Neuronal stem cell (in vitro differentiated cells): Measurements from ENCODE around the gene LSP1.
A peak's percentile ranks its signal among the peaks of the same experiment; 100 is the strongest.

Experiments used
- DNase-seq: peaks from one replicate; pipeline ENCODE4 v3.0.0-alpha.2; 2013; ENCODE audit warnings: low spot score
- H2AFZ ChIP-seq: one replicate; pipeline ENCODE4 v1.6.1; 2013; ENCODE audit warnings: mild to moderate bottlenecking, low read length, inconsistent platforms
- H2AK5ac ChIP-seq: 2 replicates; pipeline ENCODE4 v1.6.1; 2013; ENCODE audit warnings: low read depth, mild to moderate bottlenecking, inconsistent platforms, low read length, moderate library complexity, mixed read lengths
- H2BK120ac ChIP-seq: 2 replicates; pipeline ENCODE4 v1.6.1; 2013; ENCODE audit warnings: low read depth, mild to moderate bottlenecking, inconsistent platforms, low read length, moderate library complexity, mixed read lengths
- H2BK12ac ChIP-seq: one replicate; pipeline ENCODE4 v1.6.1; 2013; ENCODE audit warnings: low read length, inconsistent platforms
- H2BK15ac ChIP-seq: 2 replicates; pipeline ENCODE4 v1.6.1; 2013; ENCODE audit warnings: mild to moderate bottlenecking, low read length, inconsistent platforms, mixed read lengths
- H2BK5ac ChIP-seq: one replicate; pipeline ENCODE4 v1.6.1; 2013; ENCODE audit warnings: inconsistent platforms, mild to moderate bottlenecking, low read length, moderate library complexity
- H3K14ac ChIP-seq: one replicate; pipeline ENCODE4 v1.6.1; 2013; ENCODE audit warnings: low read length, inconsistent platforms
- H3K18ac ChIP-seq: 2 replicates; pipeline ENCODE4 v1.6.1; 2013; ENCODE audit warnings: low read length, inconsistent platforms
- H3K23ac ChIP-seq: 2 replicates; pipeline ENCODE4 v1.6.1; 2013; ENCODE audit warnings: low read depth, mild to moderate bottlenecking, mixed read lengths, low read length, inconsistent platforms; ENCODE audit not compliant: poor library complexity
- H3K27ac ChIP-seq: replicated peaks from 3 replicates; pipeline ENCODE4 v1.5.1; 2013; ENCODE audit warnings: low read length, inconsistent platforms
- H3K27me3 ChIP-seq, 3 experiments: 2 replicates each; pipeline ENCODE4 v1.6.1; 2013; ENCODE audit warnings: low read length in 3 of 3, mild to moderate bottlenecking in 2 of 3, inconsistent platforms in 1 of 3, low read depth in 1 of 3, mixed read lengths in 1 of 3, moderate library complexity in 1 of 3; ENCODE audit not compliant: control insufficient read depth in 3 of 3, insufficient read depth in 3 of 3
- H3K36me3 ChIP-seq, 2 donors: replicated peaks in 1 of 2; 2 replicates each; pipeline ENCODE4 v1.6.1; 2013; ENCODE audit warnings: low read length in 2 of 2; ENCODE audit not compliant: control insufficient read depth in 2 of 2, insufficient read depth in 2 of 2
- H3K4ac ChIP-seq: 2 replicates; pipeline ENCODE4 v1.6.1; 2013; ENCODE audit warnings: inconsistent platforms, mild to moderate bottlenecking, low read length, moderate library complexity
- H3K4me1 ChIP-seq, 2 donors: 1 replicate in 1 of 2; 2 replicates in 1 of 2; pipeline ENCODE4 v1.6.1; 2013; ENCODE audit warnings: low read length in 2 of 2, low read depth in 1 of 2; ENCODE audit not compliant: control insufficient read depth in 2 of 2, insufficient read depth in 1 of 2
- H3K4me2 ChIP-seq: one replicate; pipeline ENCODE4 v1.6.1; 2013; ENCODE audit warnings: mild to moderate bottlenecking, low read length, inconsistent platforms; ENCODE audit not compliant: insufficient read depth, poor library complexity, severe bottlenecking
- H3K4me3 ChIP-seq, 2 donors: 2 replicates each; pipeline ENCODE4 v1.5.1; 2013; ENCODE audit warnings: low read length in 2 of 2, mild to moderate bottlenecking in 2 of 2, inconsistent platforms in 1 of 2, moderate library complexity in 1 of 2
- H3K79me1 ChIP-seq: one replicate; pipeline ENCODE4 v1.6.1; 2013; ENCODE audit warnings: low read depth, mild to moderate bottlenecking, inconsistent platforms, low read length, moderate library complexity
- H3K9ac ChIP-seq: one replicate; pipeline ENCODE4 v1.6.1; 2013; ENCODE audit warnings: mild to moderate bottlenecking, low read depth, low read length, inconsistent platforms; ENCODE audit not compliant: poor library complexity
- H3K9me3 ChIP-seq, 2 donors: replicated peaks in 1 of 2; 2 replicates each; pipeline versions ENCODE3 to v1.6.1; 2013; ENCODE audit warnings: low read length in 2 of 2, mild to moderate bottlenecking in 2 of 2, inconsistent platforms in 1 of 2, low read depth in 1 of 2, mixed read lengths in 1 of 2, moderate library complexity in 1 of 2; ENCODE audit not compliant: control insufficient read depth in 2 of 2, insufficient read depth in 1 of 2
- H4K8ac ChIP-seq: one replicate; pipeline ENCODE4 v1.6.1; 2013; ENCODE audit warnings: low read depth, mild to moderate bottlenecking, inconsistent platforms, low read length, moderate library complexity
- H4K91ac ChIP-seq: one replicate; pipeline ENCODE4 v1.6.1; 2013; ENCODE audit warnings: low read length, low read depth, mild to moderate bottlenecking, inconsistent platforms; ENCODE audit not compliant: poor library complexity
- WGBS, 2 donors: extraction: QIAGEN DNeasy Blood & Tissue Kit; methylation state at CpG; one replicate each; pipeline ENCODE4 v1.1.7; 2013; ENCODE audit warnings: missing lambda C conversion rate in 2 of 2, mixed read lengths in 1 of 2; ENCODE audit not compliant: insufficient read length in 2 of 2, insufficient replicate concordance in 1 of 2; ENCODE audit errors: extremely low coverage in 2 of 2; 5-methylcytosine and 5-hydroxymethylcytosine counted together

Gene LSP1

GRCh38 chr11:1927848-1928469 lies 75.1 kb downstream of the LSP1 start:
- H3K4ac ChIP-seq, result peak overlapping the region; percentile 89
- H3K9me3 ChIP-seq, result no peaks in the 10 kb centered on the region
- H3K18ac ChIP-seq, result peak overlapping the region; percentile 44
- H2BK15ac ChIP-seq, result peak overlapping the region; percentile 85
- peak overlapping the region; percentile 70 for H3K9ac ChIP-seq
- H3K14ac ChIP-seq, result peak overlapping the region; percentile 63
- no peak for DNase-seq
- H4K91ac ChIP-seq, result no peak overlapping the region
- no peak overlapping the region for H3K4me2 ChIP-seq
- H3K79me1 ChIP-seq, result no peaks in the 10 kb centered on the region
- H2BK5ac ChIP-seq, result peak overlapping the region; percentile 75
- H3K4me1 ChIP-seq, result peaks cover 11 to 17% of the 10 kb centered on the region in 2 donors
- H2AFZ ChIP-seq, result peak overlapping the region; percentile 93
- H4K8ac ChIP-seq, result peak overlapping the region; percentile 65
- H3K4me3 ChIP-seq, result no peak overlapping the region
- peak overlapping the region; percentile 98 for H2AK5ac ChIP-seq
- peak overlapping the region; percentile 90 for H2BK12ac ChIP-seq
- no peaks in the 10 kb centered on the region for H3K27me3 ChIP-seq
- no peaks in the 10 kb centered on the region for H3K36me3 ChIP-seq
- peak overlapping the region; percentile 87 for H2BK120ac ChIP-seq
- peak overlapping the region; percentile 65 for H3K23ac ChIP-seq
- no peak overlapping the region for H3K27ac ChIP-seq
- WGBS, 2 donors, result no CpG with 5 or more reads among the region's 20 CpGs

GRCh38 chr11:1928470-1928890 lies 75.6 kb downstream of the LSP1 start:
- peak overlapping the region; percentile 87 for H2BK120ac ChIP-seq
- no peak overlapping the region for H3K9ac ChIP-seq
- no peak overlapping the region for H4K91ac ChIP-seq
- no peak overlapping the region for H2BK5ac ChIP-seq
- WGBS, 2 donors, result no CpG with 5 or more reads among the region's 13 CpGs
- no peak for DNase-seq
- H3K27ac ChIP-seq, result no peak overlapping the region
- H3K4ac ChIP-seq, result no peak overlapping the region
- H3K79me1 ChIP-seq, result no peaks in the 10 kb centered on the region
- peak overlapping the region; percentile 11 for H3K23ac ChIP-seq
- H3K4me1 ChIP-seq, result peaks cover 11 to 16% of the 10 kb centered on the region in 2 donors
- H2AK5ac ChIP-seq, result peak overlapping the region; percentile 98
- H3K4me2 ChIP-seq, result no peak overlapping the region
- no peaks in the 10 kb centered on the region for H3K27me3 ChIP-seq
- H2AFZ ChIP-seq, result peak overlapping the region; percentile 93
- H3K14ac ChIP-seq, result peak overlapping the region; percentile 89
- no peaks in the 10 kb centered on the region for H3K9me3 ChIP-seq
- H3K18ac ChIP-seq, result no peak overlapping the region
- H2BK15ac ChIP-seq, result peak overlapping the region; percentile 87
- H2BK12ac ChIP-seq, result no peak overlapping the region
- no peak overlapping the region for H4K8ac ChIP-seq
- H3K36me3 ChIP-seq, result no peaks in the 10 kb centered on the region
- no peak overlapping the region for H3K4me3 ChIP-seq

GRCh38 chr11:1928891-1929541 lies 76.1 kb downstream of the LSP1 start:
- H4K91ac ChIP-seq, result no peak overlapping the region
- H3K23ac ChIP-seq, result peak overlapping the region; percentile 11
- H3K36me3 ChIP-seq, result no peaks in the 10 kb centered on the region
- no peak overlapping the region for H3K9ac ChIP-seq
- H3K4ac ChIP-seq, result no peak overlapping the region
- no peak overlapping the region for H3K27ac ChIP-seq
- H3K4me3 ChIP-seq, result no peak overlapping the region
- peak overlapping the region; percentile 36 for H2AK5ac ChIP-seq
- peak overlapping the region; percentile 65 for H4K8ac ChIP-seq
- WGBS, 2 donors, result no CpG with 5 or more reads among the region's 35 CpGs
- peaks cover 11 to 16% of the 10 kb centered on the region in 2 donors for H3K4me1 ChIP-seq
- no peak for DNase-seq
- H2AFZ ChIP-seq, result peak overlapping the region; percentile 93
- peak overlapping the region; percentile 71 for H3K18ac ChIP-seq
- no peaks in the 10 kb centered on the region for H3K27me3 ChIP-seq
- H3K14ac ChIP-seq, result no peak overlapping the region
- H2BK15ac ChIP-seq, result peak overlapping the region; percentile 87
- H2BK5ac ChIP-seq, result peak overlapping the region; percentile 96
- H3K9me3 ChIP-seq, result no peaks in the 10 kb centered on the region
- peak overlapping the region; percentile 87 for H2BK120ac ChIP-seq
- H3K4me2 ChIP-seq, result no peak overlapping the region
- H3K79me1 ChIP-seq, result no peaks in the 10 kb centered on the region
- H2BK12ac ChIP-seq, result peak overlapping the region; percentile 30
